ENCODE measurements around the gene TFAP2C.
"Not testable (repeated sequence)": the region's sequence is repeated elsewhere in the genome, so short reads cannot be mapped to it uniquely, and the experiment has no call there.

The TFAP2C gene

GRCh38 chr20:56616716-56617115, 12.4 kb upstream of the TFAP2C start:
- no peak for DNase-seq (ENCODE audit: low spot score)

DNA sequence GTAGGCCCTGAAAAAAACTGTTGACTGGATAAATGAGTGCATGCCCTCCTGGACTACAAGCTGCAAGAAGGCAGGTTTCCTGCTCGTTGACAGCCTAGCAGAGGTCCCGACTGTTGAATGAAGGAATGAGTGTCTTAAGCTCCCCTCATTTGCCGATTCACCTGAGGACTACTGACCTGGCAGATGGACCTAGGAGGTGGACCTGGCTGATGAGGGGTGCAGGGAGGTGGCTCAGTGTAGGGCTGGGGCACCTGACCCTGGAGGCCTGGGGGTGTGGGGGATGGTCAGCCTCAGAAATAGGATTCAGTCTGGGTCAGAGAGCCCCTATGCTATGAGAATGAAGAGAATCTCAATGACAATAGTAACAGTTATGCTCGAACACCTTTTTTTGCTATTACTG, 11.6 kb upstream of the TFAP2C start:
- DNase-seq (ENCODE audit: low spot score) = no peak

DNA sequence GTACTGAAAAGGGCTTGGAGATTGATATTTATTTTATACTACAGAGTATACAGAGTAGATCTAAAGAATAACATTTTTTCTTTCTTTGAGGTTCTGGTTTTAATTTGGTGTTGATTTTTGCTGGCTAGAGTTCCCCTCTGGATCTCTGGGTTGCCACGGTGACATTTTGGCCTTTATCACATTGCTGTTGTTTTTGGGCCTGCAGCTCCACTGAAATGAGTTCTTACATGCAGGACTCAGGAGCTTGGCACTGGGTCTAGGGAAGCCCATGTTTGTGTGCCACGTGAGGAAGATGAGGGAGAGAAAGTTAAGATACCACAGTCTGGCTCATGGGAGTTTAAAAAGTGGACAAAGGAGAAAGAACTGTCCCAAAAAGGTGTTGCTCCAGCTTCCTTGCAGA, 7.4 kb upstream of the TFAP2C start:
- DNase-seq (ENCODE audit: low spot score) = no peak

DNA sequence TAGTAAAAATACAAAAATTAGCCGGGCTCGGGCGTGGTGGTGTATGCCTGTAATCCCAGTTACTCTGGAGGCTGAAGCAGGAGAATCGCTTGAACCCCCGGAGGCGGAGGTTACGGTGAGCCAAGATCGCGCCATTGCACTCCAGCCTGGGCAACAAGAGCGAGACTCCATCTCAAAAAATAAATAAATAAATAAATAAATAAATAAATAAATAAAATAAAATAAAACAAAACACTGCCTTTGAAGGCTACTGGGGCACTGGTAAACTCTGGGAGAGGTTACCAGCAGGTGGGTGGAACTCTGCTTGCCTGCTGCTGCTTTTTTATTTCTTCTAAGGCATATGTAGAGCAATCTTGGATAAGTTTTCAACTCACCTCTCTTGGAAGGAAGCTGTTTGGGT, 5.2 kb upstream of the TFAP2C start:
- not testable (repeated sequence) for DNase-seq (ENCODE audit: low spot score)

- DNase-seq (ENCODE audit: low spot score) = no peak
These were observed 4.1 kb upstream of the TFAP2C start for GRCh38 chr20:56624786-56625681.

- DNase-seq (ENCODE audit: low spot score) = no peak
These were observed 3.3 kb upstream of the TFAP2C start for GRCh38 chr20:56625837-56626236.

- peak; percentile 50 for DNase-seq (ENCODE audit: low spot score)
These were observed 2.6 kb upstream of the TFAP2C start for GRCh38 chr20:56626367-56627121.

GRCh38 chr20:56627122-56628014, 1.7 kb upstream of the TFAP2C start:
- DNase-seq (ENCODE audit: low spot score) = no peak

GRCh38 chr20:56628015-56628872, 862 bp upstream of the TFAP2C start:
- peak; percentile 54 for DNase-seq (ENCODE audit: low spot score)

GRCh38 chr20:56629464-56630085, 469 bp downstream of the TFAP2C start:
- DNase-seq (ENCODE audit: low spot score) = no peak

DNA sequence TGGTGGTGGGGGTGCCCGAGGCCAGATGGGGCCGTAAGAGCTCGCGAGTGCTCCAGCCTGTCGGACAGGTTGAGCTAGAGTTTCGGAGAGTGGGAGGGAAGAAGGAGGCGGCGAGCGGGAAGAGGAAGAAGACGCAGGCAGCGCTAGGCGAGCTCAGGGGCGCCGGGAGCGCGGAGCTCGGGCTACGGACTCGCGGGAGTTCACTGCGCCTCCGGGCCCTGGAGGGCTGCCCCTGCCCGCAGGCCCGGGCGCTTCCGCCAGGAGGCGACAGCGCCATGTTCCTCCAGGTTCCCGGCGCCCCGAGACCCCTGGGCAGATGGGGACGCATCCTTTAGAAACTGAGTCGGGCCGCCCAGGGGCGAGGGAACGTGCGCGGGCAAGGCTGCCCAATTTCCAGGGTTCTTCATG, 984 bp downstream of the TFAP2C start:
- peak; percentile 91 for DNase-seq (ENCODE audit: low spot score)

DNA sequence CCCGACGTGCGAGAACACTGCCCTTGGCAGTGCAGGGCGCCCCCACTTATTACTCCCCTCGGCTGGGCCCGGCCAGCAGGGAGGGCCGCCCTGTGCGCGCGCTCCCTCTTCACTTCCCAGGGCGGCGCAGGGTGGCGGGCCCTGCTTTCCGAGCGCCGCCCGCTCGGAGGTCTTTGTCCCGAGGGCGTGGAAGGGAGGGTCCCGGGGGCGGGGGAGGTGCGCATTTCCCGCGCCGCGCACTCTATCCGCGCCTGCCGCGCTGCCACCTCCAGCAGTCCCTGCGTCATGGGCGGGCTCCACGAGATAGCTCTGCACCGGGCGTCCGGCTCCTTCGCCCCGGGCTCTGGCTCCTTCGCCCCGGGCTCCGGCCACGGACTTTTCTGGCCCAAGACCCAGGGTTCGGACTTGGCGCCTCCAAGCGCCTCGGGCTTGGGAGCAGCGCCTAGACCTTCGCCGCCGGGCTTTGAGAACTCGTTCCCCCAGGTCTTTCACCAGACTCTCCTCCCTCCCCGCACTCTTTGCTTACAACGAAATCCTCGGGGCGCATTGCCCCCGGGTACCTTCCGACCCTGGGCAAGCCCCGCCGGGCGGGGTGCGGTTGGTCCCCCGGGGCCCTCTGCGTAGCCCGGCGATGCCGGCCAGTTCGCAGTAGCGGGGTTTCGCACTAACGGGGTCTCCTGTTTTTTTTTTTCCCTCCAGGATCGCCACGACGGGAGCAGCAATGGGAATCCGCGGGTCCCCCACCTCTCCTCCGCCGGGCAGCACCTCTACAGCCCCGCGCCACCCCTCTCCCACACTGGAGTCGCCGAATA, 1.6 kb downstream of the TFAP2C start:
- peak; percentile 53 for DNase-seq (ENCODE audit: low spot score)

GRCh38 chr20:56631318-56631989, 2.3 kb downstream of the TFAP2C start:
- DNase-seq (ENCODE audit: low spot score) = no peak

- peak; percentile 19 for DNase-seq (ENCODE audit: low spot score)
These were observed 2.9 kb downstream of the TFAP2C start for GRCh38 chr20:56631990-56632327.

DNA sequence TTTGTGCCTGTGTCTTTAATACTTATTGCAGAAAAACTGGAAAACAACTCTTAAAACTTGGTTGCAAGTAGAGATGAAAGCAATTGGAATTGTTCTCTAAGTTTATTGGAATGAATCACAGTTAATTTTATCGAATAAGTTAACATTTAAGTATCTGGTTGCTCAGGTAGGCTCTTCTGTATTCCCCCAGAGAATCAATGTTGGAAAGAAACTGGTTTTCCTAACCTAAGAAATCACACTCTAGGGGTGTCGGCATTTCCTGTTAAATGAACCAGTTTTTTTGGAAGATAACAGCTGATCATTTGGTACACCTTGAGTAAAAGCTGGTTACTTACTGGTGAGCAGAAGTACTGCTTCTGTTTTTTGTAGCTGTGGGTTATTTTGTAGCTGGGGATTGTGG, 5.2 kb downstream of the TFAP2C start:
- DNase-seq (ENCODE audit: low spot score) = no peak

DNA sequence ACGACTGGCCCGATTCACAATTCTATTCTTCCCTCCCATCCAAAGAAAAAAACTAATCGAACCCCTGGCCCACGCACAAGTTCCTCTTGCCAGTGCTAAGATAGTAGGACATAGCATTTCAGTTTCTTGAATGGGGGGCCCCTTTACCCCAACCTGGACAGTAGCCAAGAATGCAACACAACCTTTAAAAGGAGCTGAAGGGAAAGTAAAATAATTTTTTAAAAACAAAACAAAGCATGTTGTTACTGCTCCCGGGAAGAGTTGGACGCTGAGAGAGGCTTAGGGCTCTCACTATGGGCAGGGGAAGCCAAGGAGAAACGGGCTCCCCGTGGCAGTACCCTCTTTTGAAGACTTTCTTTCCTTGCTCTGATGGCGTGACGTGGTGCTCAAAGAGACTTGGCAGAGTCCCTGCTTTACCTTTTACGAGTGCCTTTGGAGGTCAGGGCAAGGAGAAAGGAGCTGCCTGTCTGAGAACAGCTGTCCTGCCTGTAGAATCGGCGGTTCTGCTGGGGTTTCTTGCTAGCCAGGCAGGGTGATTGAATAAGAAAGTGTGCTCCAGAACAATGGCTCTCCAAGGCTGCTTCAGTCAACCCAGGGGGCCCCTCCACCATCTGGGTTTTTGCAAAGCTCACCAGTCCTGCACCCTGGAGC, 5.8 kb downstream of the TFAP2C start:
- DNase-seq (ENCODE audit: low spot score) = no peak

- DNase-seq (ENCODE audit: low spot score) = peak; percentile 93
These were observed 7.6 kb downstream of the TFAP2C start for GRCh38 chr20:56636716-56637115.

DNA sequence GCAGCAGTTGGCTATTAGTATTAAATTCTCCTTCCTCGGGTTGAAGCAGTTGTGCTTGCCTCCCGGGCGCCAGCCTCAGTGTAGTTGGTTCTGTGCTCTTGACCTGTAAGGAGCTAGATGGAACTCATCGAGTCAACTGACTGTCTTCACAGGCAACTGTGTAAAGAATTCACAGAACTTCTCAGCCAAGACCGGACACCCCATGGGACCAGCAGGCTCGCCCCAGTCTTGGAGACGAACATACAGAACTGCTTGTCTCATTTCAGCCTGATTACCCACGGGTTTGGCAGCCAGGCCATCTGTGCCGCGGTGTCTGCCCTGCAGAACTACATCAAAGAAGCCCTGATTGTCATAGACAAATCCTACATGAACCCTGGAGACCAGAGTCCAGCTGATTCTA, 8.5 kb downstream of the TFAP2C start:
- no peak for DNase-seq (ENCODE audit: low spot score)

GRCh38 chr20:56646599-56646998, 17.5 kb downstream of the TFAP2C start:
- DNase-seq (ENCODE audit: low spot score) = no peak
